GM12878 (cell line): ENCODE data around the gene PTK7. TPM values are rescaled to one million over a fixed set of nuclear protein-coding genes. Genes with fewer than 3 reads are reported as not detected.
A peak's percentile ranks its signal among the peaks of the same experiment; 100 is the strongest.

ENCODE experiments used
- ATAC-seq: fragments of 200-7000 bp; cut with Tn5 transposase; 3 replicates; pipeline ENCODE4 v1.9.1; 2020; ENCODE audit warnings: mild to moderate bottlenecking, moderate library complexity
- BruUV-seq: library from RNA; stranded (reverse); fragments of 400-500 nt; replicated peaks from 2 replicates; lab custom pipeline; 2021; lab: Mats Ljungman, UMichigan
- CTCF ChIA-PET: fragments of 300-600 bp; sonication (Branson Sonifier 250); formaldehyde crosslinking; extraction: SDS; loops from one replicate; lab custom pipeline; 2021; ENCODE audit warnings: inconsistent platforms; lab: Yijun Ruan, JAX
- POLR2A ChIA-PET: fragments of 350-600 bp; formaldehyde crosslinking; extraction: SDS; loops from one replicate; lab custom pipeline; 2021; ENCODE audit warnings: inconsistent platforms; lab: Charles Lee
- RAD21 ChIA-PET: fragments of 300-600 bp; sonication (Branson Sonifier 250); formaldehyde crosslinking; loops from one replicate; lab custom pipeline; 2023; ENCODE audit warnings: antibody characterized with exemption; ENCODE audit not compliant: unreplicated experiment; lab: Charles Lee
- SMC1A ChIA-PET: fragments of 300-600 bp; sonication (Branson Sonifier 250); formaldehyde crosslinking; loops from one replicate; lab custom pipeline; 2023; ENCODE audit not compliant: unreplicated experiment, uncharacterized antibody; lab: Charles Lee
- DNase-seq: peaks from one replicate; pipeline ENCODE4 v3.0.0-alpha.2; 2011; ENCODE audit warnings: low read depth, low spot score
- FAIRE-seq: peaks from 3 replicates; lab custom pipeline; 2011; peaks lifted over from hg19 to GRCh38; lab: Jason Lieb, UNC
- H2AFZ ChIP-seq: 2 replicates; pipeline ENCODE4 v1.6.0; 2011; ENCODE audit warnings: low read depth, low read length, control low read depth; ENCODE audit not compliant: control insufficient read depth
- H3K27ac ChIP-seq: 2 replicates; pipeline ENCODE4 v1.5.1; 2011; ENCODE audit warnings: control low read depth; ENCODE audit not compliant: control insufficient read depth, insufficient read depth
- H3K27me3 ChIP-seq, 2 experiments: replicated peaks in 1 of 2; 2 replicates each; pipeline versions ENCODE4 v1.6.0 to v1.6.1; 2011; ENCODE audit warnings: low read length in 1 of 2; ENCODE audit not compliant: control insufficient read depth in 2 of 2, insufficient read depth in 2 of 2
- H3K36me3 ChIP-seq, 2 experiments: 2 replicates each; pipeline ENCODE4 v1.5.1; 2011; ENCODE audit warnings: low read length in 1 of 2; ENCODE audit not compliant: control insufficient read depth in 2 of 2, insufficient read depth in 2 of 2
- H3K4me1 ChIP-seq: 2 replicates; pipeline ENCODE4 v1.6.1; 2011; ENCODE audit warnings: mild to moderate bottlenecking, low read length, moderate library complexity, mixed read lengths; ENCODE audit not compliant: control insufficient read depth, insufficient read depth
- H3K4me2 ChIP-seq: 2 replicates; pipeline ENCODE4 v1.6.0; 2011; ENCODE audit warnings: control low read depth; ENCODE audit not compliant: control insufficient read depth, insufficient read depth
- H3K4me3 ChIP-seq: fragments of 200-600 bp; sonication (generic); 2 replicates; pipeline ENCODE4 v1.5.1; 2016
- H3K79me2 ChIP-seq: 2 replicates; pipeline ENCODE4 v1.6.0; 2011; ENCODE audit warnings: low read length; ENCODE audit not compliant: control insufficient read depth, insufficient read depth
- H3K9ac ChIP-seq: 2 replicates; pipeline ENCODE4 v1.8.0; 2011; ENCODE audit warnings: low read length, control low read depth, mixed read lengths; ENCODE audit not compliant: control insufficient read depth, insufficient read depth
- H3K9me3 ChIP-seq: replicated peaks from 3 replicates; pipeline ENCODE4 v1.5.1; 2011; ENCODE audit warnings: mild to moderate bottlenecking, low read length; ENCODE audit not compliant: control insufficient read depth, insufficient read depth
- H4K20me1 ChIP-seq: 2 replicates; pipeline ENCODE4 v1.6.0; 2011; ENCODE audit not compliant: control insufficient read depth, insufficient read depth
- ATF2 ChIP-seq: IDR thresholded peaks from 2 replicates; pipeline ENCODE4 v1.6.1; 2012; ENCODE audit warnings: low read length, inconsistent platforms
- CHD1 ChIP-seq: IDR thresholded peaks from 2 replicates; pipeline ENCODE4 v1.6.1; 2012; ENCODE audit warnings: low read depth, low read length, improper control_type of control experiment
- CREM ChIP-seq: IDR thresholded peaks from 2 replicates; pipeline ENCODE4 v1.6.1; 2014; ENCODE audit warnings: antibody characterized with exemption, low read depth
- HDAC6 ChIP-seq: fragments of 200-600 bp; sonication (generic); IDR thresholded peaks from one replicate; pipeline ENCODE4 v1.8.0; 2017; ENCODE audit warnings: antibody characterized with exemption; ENCODE audit not compliant: unreplicated experiment
- IKZF1 ChIP-seq: fragments of 450-650 bp; conservative IDR thresholded peaks from 2 replicates; pipeline ENCODE4 v1.6.1; 2017; ENCODE audit warnings: antibody characterized with exemption, mild to moderate bottlenecking
- LARP7 ChIP-seq: fragments of 450-650 bp; IDR thresholded peaks from 2 replicates; pipeline ENCODE4 v1.6.1; 2017; ENCODE audit warnings: mild to moderate bottlenecking
- NFYA ChIP-seq: IDR thresholded peaks from 2 replicates; pipeline ENCODE4 v1.6.1; 2011; ENCODE audit warnings: low read depth, mild to moderate bottlenecking, low read length, improper control_type of control experiment, borderline replicate concordance
- SMAD5 ChIP-seq: IDR thresholded peaks from 2 replicates; pipeline ENCODE4 v1.6.1; 2016; ENCODE audit warnings: antibody characterized with exemption, low read depth
- TARDBP ChIP-seq: IDR thresholded peaks from 2 replicates; pipeline ENCODE4 v1.6.1; 2016; ENCODE audit warnings: borderline replicate concordance
- YY1 ChIP-seq: IDR thresholded peaks from 2 replicates; pipeline ENCODE4 v1.6.1; 2011; ENCODE audit warnings: low read depth, mild to moderate bottlenecking, low read length
- WGBS: methylation state at CpG from one replicate; pipeline ENCODE4 v1.1.6; 2016; ENCODE audit warnings: low lambda C conversion rate; ENCODE audit not compliant: insufficient replicate concordance, insufficient coverage; ENCODE audit errors: missing lambda C conversion rate; 5-methylcytosine and 5-hydroxymethylcytosine counted together
- in situ Hi-C: fragments of 300-500 bp; cut with MboI; formaldehyde crosslinking; loops from 9 replicates; pipeline ENCODE4 v1.14.3; 2018; ENCODE audit warnings: mixed read lengths
- intact Hi-C: fragments of 100-400 bp; cut with micrococcal nuclease; formaldehyde crosslinking; loops from one replicate; pipeline ENCODE4 v1.14.2; 2022; ENCODE audit not compliant: unreplicated experiment
- polyA plus RNA-seq, 11 experiments: library from polyadenylated mRNA; depleted of rRNA in 4 of 11; unstranded in 6 of 11; stranded (reverse) in 5 of 11; fragments of >200 nt; fragmentation: Nextera tagmentation in 4 of 11; fragmentation: Illumina TruSeq in 1 of 11; extraction: Ambion mirVana in 4 of 11; extraction: Trizol in 1 of 11; gene quantifications; 1 replicate in 1 of 11; 2 replicates in 10 of 11; pipeline versions ENCODE4 v1.2.1 to v1.2.3, GENCODE V29; 2011 to 2016; ENCODE audit warnings: inconsistent platforms in 2 of 11, missing spikeins in 2 of 11, low read depth in 1 of 11
- total RNA-seq, 4 experiments: library from RNA; depleted of rRNA in 3 of 4; stranded (reverse); fragments of >200 nt in 3 of 4; fragmentation: Illumina TruSeq in 1 of 4; extraction: Trizol in 1 of 4; gene quantifications; 2 replicates each; pipeline versions ENCODE4 v1.2.1 to v1.2.3, GENCODE V29; 2013 to 2021

The PTK7 gene
- total and polyA plus RNA-seq, 10 of the 15 experiments (the other 5 are each of a cell fraction or from before 2014, with no cell fraction given): 0.18 to 14.4 (median 3.3) TPM; not detected in 1

- H3K9me3 ChIP-seq: no peaks in the 10 kb centered on the region
- intact Hi-C loops: loop anchor here (1.0 to 10.0 kb wide), 5 partner anchors 76 to 387 kb away; partner anchors contain the start of genes BICRAL, KLHDC3, POLR1C and YIPF3
- H2AFZ ChIP-seq: no peak overlapping the region; the same call in 1 of the 2 replicates
Measured at GRCh38 chr6:43171707-43172103, 95.6 kb downstream of the PTK7 start.

More at GRCh38 chr6:43171707-43172103, 95.6 kb downstream of the PTK7 start:
- in situ Hi-C loops: no loop called here
- 1% methylated on average over 47 of the region's 57 CpGs for WGBS
- Histone ChIP-seq H3K4me1 (peaks cover 26% of the 10 kb centered on the region), H3K27me3 (no peaks in the 10 kb centered on the region), H3K4me3 (peak overlapping the region; percentile 94), H3K9ac (peak overlapping the region; percentile 95), H3K79me2 (peaks cover 48% of the 10 kb centered on the region), H3K27ac (peak overlapping the region; percentile 92), H3K4me2 (peak overlapping the region; percentile 43; the same call in 1 of the 2 replicates), H3K36me3 (peaks cover 13 to 17% of the 10 kb centered on the region in 2 experiments), H4K20me1 (peaks cover 6% of the 10 kb centered on the region; the same call in 1 of the 2 replicates)
- CTCF ChIA-PET: interaction anchor here (0.6 to 2.2 kb wide), 6 partner anchors 10 to 336 kb away, joined by 3 to 7 read pairs (median 3); partner anchors contain the start of gene CUL9
- RAD21 ChIA-PET: interaction anchor here (3.2 kb wide), 1 partner anchor 52 kb away, joined by 18 read pairs; no protein-coding TSS in a partner anchor
- POLR2A ChIA-PET: interaction anchor here (2.8 kb wide), 1 partner anchor 11 kb away, joined by 11 read pairs; the partner anchor contains the start of gene CUL9
- TF ChIP-seq NFYA: no peak
- TF ChIP-seq TARDBP: no peak
- no peak for TF ChIP-seq YY1
- TF ChIP-seq LARP7: peak; percentile 71; the same call in 1 of the 2 replicates
- no peak for TF ChIP-seq CHD1
- TF ChIP-seq HDAC6: no peak
- TF ChIP-seq SMAD5: no peak
- no peak for TF ChIP-seq CREM
- no peak for TF ChIP-seq ATF2
- peak; percentile 29; the same call in 1 of the 2 replicates for TF ChIP-seq IKZF1
- no peak for DNase-seq
- no peak for FAIRE-seq
- SMC1A ChIA-PET: no interaction called here
- BruUV-seq: no TSS peak
- no peak for ATAC-seq
